Measurements from ENCODE around the gene ACP7.

- TF ChIP-seq CTCF (IDR thresholded peaks at IDR 0.05; ENCODE audit: low read depth, low read length, poor library complexity, severe bottlenecking), result no peak
- no peak for TF ChIP-seq EZH2phosphoT487 (IDR thresholded peaks at IDR 0.05; ENCODE audit: borderline replicate concordance, low read length)
Observed at GRCh38 chr19:39128516-39129079, 44.4 kb downstream of the ACP7 start.
